ENCODE data around the gene CHMP3. TPM values are rescaled to one million over a fixed set of nuclear protein-coding genes. Genes with fewer than 3 reads are reported as not detected.

The CHMP3 gene
- total and polyA plus RNA-seq, 2 of the 8 experiments (the other 6 are each of a cell fraction or from before 2014, with no cell fraction given) = 11.7 to 21.9 TPM

- TF ChIP-seq CREB1 (IDR thresholded peaks at IDR 0.05) (no peak), POLR2A (IDR thresholded peaks at IDR 0.05; ENCODE audit: control extremely low read depth in 1 of 2, low read depth in 2 of 2, low read length in 2 of 2) (no peak), HDAC6 (IDR thresholded peaks at IDR 0.05; ENCODE audit: low read depth, low read length) (no peak), CBX5 (IDR thresholded peaks at IDR 0.05; ENCODE audit: low read depth, low read length) (no peak), POU5F1 (IDR thresholded peaks at IDR 0.05; ENCODE audit: low read depth, low read length) (no peak)
These were observed 6.7 kb downstream of the CHMP3 start (continued) for GRCh38 chr2:86556508-86556907.

All from H1 (cell line).